GM12865 (cell line): Measurements from ENCODE around the gene NKTR.

Experiments used
- DNase-seq: peaks from one replicate; pipeline ENCODE4 v3.0.0; 2010; ENCODE audit warnings: low read depth
- H3K4me3 ChIP-seq: 2 replicates; pipeline ENCODE4 v1.5.1; 2011; ENCODE audit warnings: mild to moderate bottlenecking, low read depth, low read length, control low read depth
- CTCF ChIP-seq: IDR thresholded peaks from 2 replicates; pipeline ENCODE4 v1.5.1; 2011; ENCODE audit warnings: low read length, control low read depth, low read depth, inconsistent platforms; ENCODE audit not compliant: insufficient read depth; ENCODE audit errors: missing control alignments

The NKTR gene

GRCh38 chr3:42681361-42682038 lies 81.0 kb downstream of the NKTR start:
- TF ChIP-seq CTCF = no peak
- no peak for DNase-seq
- H3K4me3 ChIP-seq = no peak overlapping the region

GRCh38 chr3:42682301-42683070 lies 82.0 kb downstream of the NKTR start:
- TF ChIP-seq CTCF = no peak
- DNase-seq = no peak
- no peak overlapping the region for H3K4me3 ChIP-seq

GRCh38 chr3:42683875-42684598 lies 83.6 kb downstream of the NKTR start:
- TF ChIP-seq CTCF = no peak
- DNase-seq = no peak
- no peak overlapping the region for H3K4me3 ChIP-seq

- DNase-seq = no peak
- TF ChIP-seq CTCF = no peak
- H3K4me3 ChIP-seq = no peak overlapping the region
Measured at GRCh38 chr3:42684632-42685362, 84.3 kb downstream of the NKTR start.

GRCh38 chr3:42685363-42685881 lies 84.9 kb downstream of the NKTR start, which contains the start of gene KLHL40:
TSS of gene KLHL40 (plus strand) at chr3:42685537. CDS start at chr3:42685619, 82 bp downstream.
- no peak for DNase-seq
- TF ChIP-seq CTCF = no peak
- H3K4me3 ChIP-seq = no peak within 1 kb of the TSS
